GM19468 (cell line): ENCODE data around the gene ZNF548.
"Not testable (repeated sequence)": the region's sequence is repeated elsewhere in the genome, so short reads cannot be mapped to it uniquely, and the experiment has no call there.

Source experiments
- ATAC-seq: cut with Tn5 transposase; IDR thresholded peaks from one replicate; pipeline ENCODE4 v1.9.1; 2021; ENCODE audit warnings: mild to moderate bottlenecking, moderate library complexity, moderate number of reproducible peaks; ENCODE audit not compliant: unreplicated experiment; ENCODE audit errors: extremely low read depth

The ZNF548 gene

GRCh38 chr19:57389730-57390598 lies at the start of gene ZNF548:
Gene ZNF548, plus strand, starts transcription at chr19:57389854. Its CDS starts 246 bp downstream, at chr19:57390100.
- peak; percentile 96 for ATAC-seq

GRCh38 chr19:57342582-57342981 lies 47.1 kb upstream of the ZNF548 start:
- ATAC-seq = no peak

GRCh38 chr19:57348136-57348535 lies 41.5 kb upstream of the ZNF548 start:
- no peak for ATAC-seq

GRCh38 chr19:57350877-57351805 lies 38.5 kb upstream of the ZNF548 start, which contains the start of gene ZNF304:
Gene ZNF304, plus strand, starts transcription at chr19:57351271. Its CDS starts 394 bp downstream, at chr19:57351665.
- ATAC-seq = peak; percentile 93

- ATAC-seq = no peak
These were observed 37.8 kb upstream of the ZNF548 start for GRCh38 chr19:57351867-57352266.

- no peak for ATAC-seq
These were observed 33.7 kb upstream of the ZNF548 start for GRCh38 chr19:57355916-57356315.

GRCh38 chr19:57357406-57357805 lies 32.2 kb upstream of the ZNF548 start:
- no peak for ATAC-seq

GRCh38 chr19:57359300-57359699 lies 30.4 kb upstream of the ZNF548 start:
- ATAC-seq = no peak

- ATAC-seq = no peak
These were observed 27.2 kb upstream of the ZNF548 start for GRCh38 chr19:57362419-57362818.

- ATAC-seq = peak; percentile 83
These were observed 26.5 kb upstream of the ZNF548 start, which contains the start of the genes TRAPPC2B and ZNF547 for GRCh38 chr19:57362997-57363687. Gene TRAPPC2B, plus strand, starts transcription at chr19:57363551. Its CDS starts 1,283 bp downstream, at chr19:57364834. Gene ZNF547, plus strand, starts transcription at chr19:57363551. Its CDS starts 5,005 bp downstream, at chr19:57368556.

- no peak for ATAC-seq
These were observed 25.9 kb upstream of the ZNF548 start for GRCh38 chr19:57363688-57364181.

GRCh38 chr19:57366776-57367175 lies 22.9 kb upstream of the ZNF548 start:
- ATAC-seq = no peak

GRCh38 chr19:57374179-57374578 lies 15.5 kb upstream of the ZNF548 start:
- ATAC-seq = no peak

- ATAC-seq = not testable (repeated sequence)
These were observed 15.0 kb upstream of the ZNF548 start for GRCh38 chr19:57374647-57375046.

GRCh38 chr19:57376151-57376550 lies 13.5 kb upstream of the ZNF548 start:
- ATAC-seq = no peak

GRCh38 chr19:57377498-57378146 lies 12.0 kb upstream of the ZNF548 start:
- no peak for ATAC-seq

GRCh38 chr19:57380923-57381322 lies 8.7 kb upstream of the ZNF548 start:
- ATAC-seq = no peak

- no peak for ATAC-seq
These were observed 6.7 kb upstream of the ZNF548 start for GRCh38 chr19:57382806-57383488.
